ENCODE results near the gene PIGK.
"Not testable (repeated sequence)": the region's sequence is repeated elsewhere in the genome, so short reads cannot be mapped to it uniquely, and the experiment has no call there.

- TF ChIP-seq, protein P1, sequence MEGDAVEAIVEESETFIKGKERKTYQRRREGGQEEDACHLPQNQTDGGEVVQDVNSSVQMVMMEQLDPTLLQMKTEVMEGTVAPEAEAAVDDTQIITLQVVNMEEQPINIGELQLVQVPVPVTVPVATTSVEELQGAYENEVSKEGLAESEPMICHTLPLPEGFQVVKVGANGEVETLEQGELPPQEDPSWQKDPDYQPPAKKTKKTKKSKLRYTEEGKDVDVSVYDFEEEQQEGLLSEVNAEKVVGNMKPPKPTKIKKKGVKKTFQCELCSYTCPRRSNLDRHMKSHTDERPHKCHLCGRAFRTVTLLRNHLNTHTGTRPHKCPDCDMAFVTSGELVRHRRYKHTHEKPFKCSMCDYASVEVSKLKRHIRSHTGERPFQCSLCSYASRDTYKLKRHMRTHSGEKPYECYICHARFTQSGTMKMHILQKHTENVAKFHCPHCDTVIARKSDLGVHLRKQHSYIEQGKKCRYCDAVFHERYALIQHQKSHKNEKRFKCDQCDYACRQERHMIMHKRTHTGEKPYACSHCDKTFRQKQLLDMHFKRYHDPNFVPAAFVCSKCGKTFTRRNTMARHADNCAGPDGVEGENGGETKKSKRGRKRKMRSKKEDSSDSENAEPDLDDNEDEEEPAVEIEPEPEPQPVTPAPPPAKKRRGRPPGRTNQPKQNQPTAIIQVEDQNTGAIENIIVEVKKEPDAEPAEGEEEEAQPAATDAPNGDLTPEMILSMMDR (IDR thresholded peaks at IDR 0.05) = not testable (repeated sequence)
- TF ChIP-seq POLR2A (IDR thresholded peaks at IDR 0.05) = not testable (repeated sequence)
Measured at GRCh38 chr1:77159706-77160105, 59.5 kb downstream of the PIGK start.
